GM12878 (cell line): Measurements from ENCODE around the gene KCNS1. TPM values are rescaled to one million over a fixed set of nuclear protein-coding genes. Genes with fewer than 3 reads are reported as not detected.
A peak's percentile ranks its signal among the peaks of the same experiment; 100 is the strongest.

Source experiments
- ATF2 ChIP-seq: IDR thresholded peaks from 2 replicates; pipeline ENCODE4 v1.6.1; 2012; ENCODE audit warnings: low read length, inconsistent platforms
- CEBPZ ChIP-seq: fragments of 150-350 bp; IDR thresholded peaks from 2 replicates; pipeline ENCODE4 v1.6.1; 2016; ENCODE audit warnings: low read depth, low read length
- DPF2 ChIP-seq: fragments of 450-650 bp; IDR thresholded peaks from 2 replicates; pipeline ENCODE4 v1.6.1; 2017; ENCODE audit warnings: mild to moderate bottlenecking
- E2F4 ChIP-seq: IDR thresholded peaks from 2 replicates; pipeline ENCODE4 v1.6.1; 2012; ENCODE audit warnings: low read depth, low read length, improper control_type of control experiment
- EED ChIP-seq: sonication (generic); IDR thresholded peaks from 2 replicates; pipeline ENCODE4 v1.6.1; 2016; ENCODE audit warnings: antibody characterized with exemption, low read depth
- MEF2B ChIP-seq: fragments of 450-650 bp; IDR thresholded peaks from 2 replicates; pipeline ENCODE4 v1.6.1; 2018; ENCODE audit warnings: mild to moderate bottlenecking, moderate library complexity; ENCODE audit not compliant: partially characterized antibody, poor library complexity, severe bottlenecking
- MTA2 ChIP-seq: fragments of 450-650 bp; IDR thresholded peaks from 2 replicates; pipeline ENCODE4 v1.6.1; 2016; ENCODE audit warnings: low read depth, mild to moderate bottlenecking, moderate library complexity
- NR2C2 ChIP-seq: IDR thresholded peaks from 2 replicates; pipeline ENCODE4 v1.6.1; 2011; ENCODE audit warnings: borderline replicate concordance, low read depth; ENCODE audit not compliant: control insufficient read depth, insufficient read length
- SRF ChIP-seq, 2 experiments: IDR thresholded peaks; 2 replicates each; pipeline ENCODE4 v1.6.1; 2011; ENCODE audit warnings: low read depth in 2 of 2, low read length in 2 of 2, mild to moderate bottlenecking in 1 of 2, moderate library complexity in 1 of 2
- STAT1 ChIP-seq: fragments of 450-650 bp; conservative IDR thresholded peaks from 2 replicates; pipeline ENCODE4 v1.6.1; 2014; ENCODE audit warnings: antibody characterized with exemption, mild to moderate bottlenecking
- SUZ12 ChIP-seq: fragments of 200-600 bp; sonication (generic); IDR thresholded peaks from one replicate; pipeline ENCODE4 v1.6.1; 2018; ENCODE audit warnings: antibody characterized with exemption, mild to moderate bottlenecking; ENCODE audit not compliant: unreplicated experiment
- TAF1 ChIP-seq: IDR thresholded peaks from 2 replicates; pipeline ENCODE4 v1.6.1; 2011; ENCODE audit warnings: mild to moderate bottlenecking, low read depth, low read length, borderline replicate concordance
- polyA plus RNA-seq, 11 experiments: library from polyadenylated mRNA; depleted of rRNA in 4 of 11; unstranded in 6 of 11; stranded (reverse) in 5 of 11; fragments of >200 nt; fragmentation: Nextera tagmentation in 4 of 11; fragmentation: Illumina TruSeq in 1 of 11; extraction: Ambion mirVana in 4 of 11; extraction: Trizol in 1 of 11; gene quantifications; 1 replicate in 1 of 11; 2 replicates in 10 of 11; pipeline versions ENCODE4 v1.2.1 to v1.2.3, GENCODE V29; 2011 to 2016; ENCODE audit warnings: inconsistent platforms in 2 of 11, missing spikeins in 2 of 11, low read depth in 1 of 11
- total RNA-seq, 4 experiments: library from RNA; depleted of rRNA in 3 of 4; stranded (reverse); fragments of >200 nt in 3 of 4; fragmentation: Illumina TruSeq in 1 of 4; extraction: Trizol in 1 of 4; gene quantifications; 2 replicates each; pipeline versions ENCODE4 v1.2.1 to v1.2.3, GENCODE V29; 2013 to 2021
- TF ChIP-seq, protein P1 (sequence below): fragments of 450-650 bp; IDR thresholded peaks from 2 replicates; pipeline ENCODE4 v1.6.1; 2017; ENCODE audit warnings: mild to moderate bottlenecking, low read depth, inconsistent platforms; ENCODE audit not compliant: poor library complexity, severe bottlenecking

Gene KCNS1
- total and polyA plus RNA-seq, 10 of the 15 experiments (the other 5 are each of a cell fraction or from before 2014, with no cell fraction given) = not detected

GRCh38 chr20:45055056-45055455, 45.9 kb downstream of the KCNS1 start (continued):
- TF ChIP-seq, protein P1, sequence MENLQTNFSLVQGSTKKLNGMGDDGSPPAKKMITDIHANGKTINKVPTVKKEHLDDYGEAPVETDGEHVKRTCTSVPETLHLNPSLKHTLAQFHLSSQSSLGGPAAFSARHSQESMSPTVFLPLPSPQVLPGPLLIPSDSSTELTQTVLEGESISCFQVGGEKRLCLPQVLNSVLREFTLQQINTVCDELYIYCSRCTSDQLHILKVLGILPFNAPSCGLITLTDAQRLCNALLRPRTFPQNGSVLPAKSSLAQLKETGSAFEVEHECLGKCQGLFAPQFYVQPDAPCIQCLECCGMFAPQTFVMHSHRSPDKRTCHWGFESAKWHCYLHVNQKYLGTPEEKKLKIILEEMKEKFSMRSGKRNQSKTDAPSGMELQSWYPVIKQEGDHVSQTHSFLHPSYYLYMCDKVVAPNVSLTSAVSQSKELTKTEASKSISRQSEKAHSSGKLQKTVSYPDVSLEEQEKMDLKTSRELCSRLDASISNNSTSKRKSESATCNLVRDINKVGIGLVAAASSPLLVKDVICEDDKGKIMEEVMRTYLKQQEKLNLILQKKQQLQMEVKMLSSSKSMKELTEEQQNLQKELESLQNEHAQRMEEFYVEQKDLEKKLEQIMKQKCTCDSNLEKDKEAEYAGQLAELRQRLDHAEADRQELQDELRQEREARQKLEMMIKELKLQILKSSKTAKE = peak; percentile 41
- TF ChIP-seq MEF2B (peak; percentile 54), SUZ12 (no peak), CEBPZ (no peak), ATF2 (peak; percentile 70; the same call in 1 of the 2 replicates), MTA2 (peak; percentile 78), E2F4 (no peak), STAT1 (no peak), EED (peak; percentile 54), DPF2 (0 out of 2 replicates have a peak, but pooled peaks have one; percentile 30), NR2C2 (no peak), SRF (IDR thresholded peaks at IDR 0.05; ENCODE audit: low read depth in 2 of 2, low read length in 2 of 2) (no peak), TAF1 (no peak)
